CD4-positive, alpha-beta T cell treated with Interleukin-10 for 1 hour (primary cell): ENCODE measurements around the gene MAN2A2.

ENCODE experiments used
- DNase-seq: peaks from one replicate; pipeline ENCODE4 v3.0.0-alpha.2; 2020

Gene MAN2A2

DNA sequence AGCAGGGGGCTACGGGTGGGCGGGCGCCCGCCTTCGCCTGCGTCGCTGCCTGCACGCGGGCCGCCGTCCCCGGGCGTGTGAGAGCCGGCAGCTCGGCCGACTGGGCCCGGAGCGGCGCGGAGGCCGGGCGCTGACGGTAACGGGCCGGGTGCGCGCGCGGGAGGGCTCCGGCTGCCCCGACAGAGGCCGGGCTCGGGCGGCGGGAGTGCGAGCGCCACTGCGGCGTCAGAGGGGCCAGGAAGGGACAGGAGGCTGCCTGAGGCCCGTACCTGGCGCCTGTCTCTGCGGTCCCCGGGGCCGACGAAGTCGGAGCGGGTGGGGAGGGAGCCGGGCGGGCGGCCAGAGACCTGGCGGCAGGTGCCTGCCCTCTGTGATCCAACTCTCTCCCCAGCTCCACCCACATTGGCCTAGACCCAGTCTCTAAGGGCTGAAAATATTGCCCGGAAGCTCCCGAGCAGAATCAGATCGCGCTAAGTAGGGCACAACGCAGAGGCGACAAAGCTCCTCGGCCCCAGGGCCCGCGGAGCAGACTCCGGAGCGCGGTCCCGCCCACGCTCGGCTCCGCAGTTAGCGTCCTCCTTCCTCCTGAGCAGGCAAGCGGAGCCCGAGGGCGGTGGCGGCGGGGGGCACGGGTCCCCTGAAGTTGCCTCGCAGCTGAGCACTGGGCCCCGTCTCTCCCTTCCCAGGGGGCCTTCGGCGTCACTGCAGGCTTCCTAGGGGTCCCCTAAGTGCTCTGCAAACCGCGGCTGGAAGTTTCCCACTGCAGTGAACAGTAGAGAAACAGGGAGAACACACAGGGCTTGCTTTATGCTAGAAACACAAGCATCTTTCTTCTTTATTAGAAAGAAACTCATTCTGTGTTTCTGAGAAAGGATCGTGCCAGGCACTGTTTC is at the start of gene MAN2A2:
TSS of gene MAN2A2 (plus strand) at position 463 of the 893 bp plus-strand sequence. CDS start 906 bp downstream, outside the sequence.
- peak; percentile 71 for DNase-seq

DNA sequence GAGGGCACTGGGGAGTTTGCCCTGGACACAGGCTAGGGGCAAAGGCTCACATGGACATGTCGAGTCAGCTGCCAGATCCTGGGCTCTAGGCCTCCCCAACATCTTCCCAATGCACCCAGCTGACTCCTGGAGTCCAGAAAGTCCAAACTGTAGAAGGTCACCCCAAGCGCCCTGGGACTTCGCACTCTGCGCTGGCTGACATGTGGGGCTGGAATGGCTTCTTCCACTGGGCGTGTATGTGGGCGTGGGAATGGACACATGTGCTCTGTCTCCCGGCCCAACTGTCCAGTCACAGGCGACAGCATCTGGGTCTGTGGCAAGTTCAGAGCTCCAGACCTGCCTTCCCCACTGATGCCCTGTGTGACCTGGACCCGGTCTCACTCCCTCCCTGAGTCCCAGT is 48.0 kb upstream of the MAN2A2 start:
- no peak for DNase-seq

DNA sequence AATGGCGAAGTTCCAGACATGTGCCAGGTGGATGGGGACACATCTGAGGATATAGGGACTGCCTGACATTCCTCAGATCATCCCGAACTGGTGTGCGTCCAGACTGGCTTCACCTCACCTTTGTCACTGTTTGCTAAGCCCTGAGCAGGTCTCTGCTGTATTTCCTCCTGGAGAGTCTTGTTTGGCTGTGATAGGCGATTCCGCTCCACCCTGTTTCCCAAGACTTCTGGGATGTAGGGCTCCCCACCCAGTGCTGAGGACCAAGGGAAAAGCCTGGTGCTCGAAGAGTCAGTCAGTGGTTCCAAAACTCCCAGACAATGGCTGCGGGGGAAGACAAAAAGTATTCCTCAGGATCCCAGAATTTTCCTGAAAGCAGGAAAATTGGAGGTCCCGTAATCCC is 45.8 kb upstream of the MAN2A2 start:
- DNase-seq, result no peak

- peak; percentile 33 for DNase-seq
Measured at GRCh38 chr15:90857883-90858443, 45.1 kb upstream of the MAN2A2 start.

GRCh38 chr15:90859234-90860131 is 43.6 kb upstream of the MAN2A2 start:
- no peak for DNase-seq

GRCh38 chr15:90860450-90860849 is 42.7 kb upstream of the MAN2A2 start:
- DNase-seq, result no peak

- no peak for DNase-seq
Measured at GRCh38 chr15:90860942-90861675, 42.0 kb upstream of the MAN2A2 start.

DNA sequence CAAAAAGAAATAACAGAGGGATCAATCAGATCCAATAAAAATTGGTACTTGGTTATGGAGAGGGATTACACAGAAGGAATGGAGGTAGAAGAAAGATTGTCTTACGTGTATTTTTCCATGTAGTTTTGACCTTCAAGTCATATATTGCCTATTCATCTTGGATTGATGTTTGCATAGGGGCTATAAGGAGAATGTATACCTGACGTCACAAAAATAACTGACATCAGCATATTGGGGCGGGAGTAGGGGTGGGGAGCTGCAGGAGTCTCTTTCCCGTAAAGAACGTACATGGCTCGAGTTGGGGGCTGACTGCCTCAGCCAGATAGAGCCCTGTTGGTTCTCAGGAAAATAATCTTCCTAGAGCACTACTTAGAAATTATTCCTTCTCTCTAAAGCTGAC is 40.6 kb upstream of the MAN2A2 start:
- no peak for DNase-seq

GRCh38 chr15:90862964-90863778 is 39.9 kb upstream of the MAN2A2 start:
- no peak for DNase-seq

- DNase-seq, result no peak
Measured at GRCh38 chr15:90863987-90864386, 39.1 kb upstream of the MAN2A2 start.

DNA sequence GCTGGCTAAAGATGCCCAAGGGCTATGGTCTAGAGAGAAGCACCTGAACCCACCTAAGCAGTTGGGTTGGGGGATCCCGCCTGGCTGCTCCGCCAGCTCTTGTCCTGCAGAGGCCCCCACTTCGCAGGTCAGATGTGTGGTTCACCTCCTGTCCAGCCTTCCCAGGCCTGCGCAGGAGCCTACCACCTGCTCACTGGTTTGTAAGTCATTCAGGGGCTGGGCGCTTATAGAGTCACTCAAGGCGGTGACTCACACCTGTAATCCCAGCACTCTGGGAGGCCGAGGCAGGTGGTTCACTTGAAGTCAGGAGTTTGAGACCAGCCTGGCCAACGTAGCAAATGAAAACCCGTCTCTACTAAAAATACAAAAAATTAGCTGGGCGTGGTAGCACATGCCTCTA is 38.6 kb upstream of the MAN2A2 start:
- no peak for DNase-seq

- DNase-seq, result no peak
Measured at GRCh38 chr15:90865702-90866101, 37.4 kb upstream of the MAN2A2 start.

DNA sequence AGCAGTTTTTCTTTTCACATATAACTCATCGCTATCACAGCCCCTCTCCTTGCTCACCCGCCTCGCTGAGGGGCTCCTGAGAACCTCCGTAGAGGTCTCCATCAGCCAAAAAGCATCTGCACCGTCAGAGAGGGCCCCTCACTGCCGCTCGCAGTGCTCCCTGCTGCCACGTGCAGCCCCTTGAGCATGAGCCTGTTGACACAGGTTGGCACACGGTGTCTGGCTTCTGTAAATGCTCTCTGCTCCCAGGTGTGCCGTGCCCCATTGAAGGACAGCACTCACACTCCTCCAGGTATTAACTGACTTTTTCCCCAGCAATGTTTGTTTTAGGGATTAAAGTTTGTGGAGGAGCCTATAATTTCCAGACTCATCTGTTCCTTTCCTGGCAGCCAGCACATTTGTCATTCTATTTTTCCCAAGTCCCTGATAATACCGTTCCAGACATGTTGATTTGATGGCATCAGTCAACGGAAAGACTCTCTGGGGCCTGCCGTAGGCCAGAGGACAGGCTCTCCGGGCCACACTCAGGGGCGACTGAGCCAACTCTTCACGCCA is 36.9 kb upstream of the MAN2A2 start:
- no peak for DNase-seq

GRCh38 chr15:90866800-90867199 is 36.3 kb upstream of the MAN2A2 start:
- DNase-seq, result no peak

GRCh38 chr15:90868261-90868689 is 34.8 kb upstream of the MAN2A2 start, which contains the start of gene FURIN:
Gene FURIN (plus strand): TSS chr15:90868588. CDS start chr15:90875741, 7,153 bp downstream.
- no peak for DNase-seq

- no peak for DNase-seq
Measured at GRCh38 chr15:90869140-90869541, 34.0 kb upstream of the MAN2A2 start.

GRCh38 chr15:90869601-90870353 is 33.3 kb upstream of the MAN2A2 start:
- DNase-seq, result no peak

DNA sequence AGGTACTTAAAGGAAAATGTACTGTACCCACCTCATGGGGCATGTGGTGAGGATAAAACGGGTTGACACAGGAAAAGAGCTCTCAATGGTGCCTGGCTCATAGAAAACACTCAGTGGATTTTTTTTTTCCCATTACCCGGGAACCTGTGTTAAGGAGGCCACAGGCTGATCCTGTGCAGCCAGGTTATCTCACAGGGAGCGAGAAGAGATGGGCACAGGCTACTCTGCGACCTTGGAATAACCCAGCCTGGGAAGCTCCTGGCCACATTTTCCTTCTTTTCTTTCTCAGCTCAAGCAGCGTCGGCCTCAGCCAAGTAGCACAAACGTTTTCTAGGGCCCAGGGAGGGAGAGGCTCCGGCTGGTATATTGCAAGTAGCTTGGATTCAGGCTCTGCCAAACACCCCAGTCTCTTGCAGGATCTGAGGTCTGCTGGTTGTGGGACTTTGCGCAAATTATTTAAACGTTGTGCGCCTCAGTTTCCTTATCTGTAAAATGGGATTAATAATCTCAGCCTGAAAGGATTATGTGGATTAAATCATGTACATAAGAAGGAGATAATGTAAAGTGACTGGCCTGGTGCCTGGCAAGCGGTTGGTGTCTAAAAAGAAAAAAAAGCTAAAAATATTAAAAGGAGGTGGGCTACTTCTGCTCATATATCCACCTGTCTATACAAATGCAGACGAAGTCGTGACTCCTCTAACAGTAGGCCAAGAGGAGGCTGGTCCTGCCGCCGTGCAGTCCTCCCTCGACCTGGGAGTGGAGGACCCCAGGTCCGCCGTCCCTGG is 32.6 kb upstream of the MAN2A2 start:
- no peak for DNase-seq

- peak; percentile 37 for DNase-seq
Measured at GRCh38 chr15:90871139-90871715, 31.9 kb upstream of the MAN2A2 start.
